ENCODE measurements around the gene CYP3A5. TPM values are rescaled to one million over a fixed set of nuclear protein-coding genes. Genes with fewer than 3 reads are reported as not detected.
"Not testable (repeated sequence)": the region's sequence is repeated elsewhere in the genome, so short reads cannot be mapped to it uniquely, and the experiment has no call there.

The CYP3A5 gene
- total and polyA plus RNA-seq, 12 donors = 0.03 TPM; not detected in 11

- H3K36me3 ChIP-seq = peaks cover 0 to 11% (median 0%) of the 10 kb centered on the region in 9 donors
- H3K27me3 ChIP-seq = no peaks in the 10 kb centered on the region
- no peak for DNase-seq
- no peak for ATAC-seq
- no peak for TF ChIP-seq CTCF (IDR thresholded peaks at IDR 0.05)
- H3K9me3 ChIP-seq = no peaks in the 10 kb centered on the region
- H3K27ac ChIP-seq = no peak overlapping the region
- no peak overlapping the region for H3K4me3 ChIP-seq
- intact Hi-C loops (cut with DNase I) = loop anchor here in 1 of 10 donors (10.0 kb wide), 1 partner anchor 58 kb away; no protein-coding TSS in a partner anchor
- WGBS, 2 donors = 69 to 77% methylated on average over 2 of the region's 2 CpGs
- peaks cover 0 to 7% (median 0%) of the 10 kb centered on the region in 9 donors for H3K4me1 ChIP-seq
These were observed 12.6 kb downstream of the CYP3A5 start for GRCh38 chr7:99667179-99667578.

GRCh38 chr7:99666013-99666395, 13.8 kb downstream of the CYP3A5 start:
- ATAC-seq (no peak), DNase-seq (no peak)
- 85 to 94% methylated on average over 1 of the region's 1 CpG for whole genome bisulfite sequencing, 2 donors
- TF ChIP-seq CTCF (IDR thresholded peaks at IDR 0.05) = no peak
- H3K4me1 ChIP-seq = peaks cover 0 to 7% (median 0%) of the 10 kb centered on the region in 9 donors
- H3K36me3 ChIP-seq = peaks cover 0 to 17% (median 0%) of the 10 kb centered on the region in 9 donors
- no peaks in the 10 kb centered on the region for H3K9me3 ChIP-seq
- intact Hi-C loops (cut with DNase I) = loop anchor here in 1 of 10 donors (10.0 kb wide), 1 partner anchor 59 kb away; no protein-coding TSS in a partner anchor
- H3K27me3 ChIP-seq = no peaks in the 10 kb centered on the region
- H3K4me3 ChIP-seq = no peak overlapping the region
- no peak overlapping the region for H3K27ac ChIP-seq

DNA sequence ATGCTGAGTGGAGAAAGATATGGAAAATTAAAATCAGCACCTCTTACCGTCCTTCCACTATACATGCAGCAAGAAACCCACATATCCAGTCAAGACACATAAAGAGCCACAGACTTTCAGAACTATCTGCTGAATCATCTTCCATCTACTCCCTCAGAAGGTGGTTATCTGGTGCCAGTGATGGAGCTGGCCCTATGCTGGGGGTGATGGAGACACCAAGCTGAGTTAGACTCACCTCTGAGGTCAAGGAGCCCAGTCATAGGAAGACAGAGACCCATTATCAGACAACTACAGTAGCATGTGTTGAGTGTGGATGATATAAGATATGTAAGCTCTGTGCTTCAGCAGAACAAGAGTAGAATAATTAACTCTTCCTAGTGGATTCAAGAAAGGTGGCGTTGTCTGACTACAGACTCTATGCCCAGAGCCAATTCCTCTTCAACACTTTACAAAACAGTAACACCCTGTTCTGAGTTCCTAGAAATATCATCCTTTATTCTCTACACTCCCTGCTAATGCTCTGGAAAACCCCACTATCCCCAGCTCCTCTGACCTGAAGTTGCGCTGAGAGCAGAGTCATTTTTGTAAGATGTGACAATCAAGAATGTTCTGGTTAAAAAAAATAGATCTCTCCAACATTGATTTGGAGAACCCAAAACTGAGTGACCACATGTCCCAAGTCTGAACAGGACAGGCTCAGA, 14.3 kb downstream of the CYP3A5 start:
- Histone ChIP-seq H3K27ac (no peak overlapping the region), H3K27me3 (no peaks in the 10 kb centered on the region), H3K4me3 (no peak overlapping the region), H3K4me1 (peaks cover 0 to 7% (median 0%) of the 10 kb centered on the region in 9 donors), H3K9me3 (no peaks in the 10 kb centered on the region), H3K36me3 (peaks cover 0 to 19% (median 0%) of the 10 kb centered on the region in 9 donors)
- ATAC-seq (no peak), DNase-seq (no peak)
- no peak for TF ChIP-seq CTCF (IDR thresholded peaks at IDR 0.05)
- whole genome bisulfite sequencing, 2 donors = 94% methylated on average over 3 of the region's 3 CpGs
- intact Hi-C loops (cut with DNase I) = loop anchor here in 1 of 10 donors (10.0 kb wide), 1 partner anchor 59 kb away; no protein-coding TSS in a partner anchor

DNA sequence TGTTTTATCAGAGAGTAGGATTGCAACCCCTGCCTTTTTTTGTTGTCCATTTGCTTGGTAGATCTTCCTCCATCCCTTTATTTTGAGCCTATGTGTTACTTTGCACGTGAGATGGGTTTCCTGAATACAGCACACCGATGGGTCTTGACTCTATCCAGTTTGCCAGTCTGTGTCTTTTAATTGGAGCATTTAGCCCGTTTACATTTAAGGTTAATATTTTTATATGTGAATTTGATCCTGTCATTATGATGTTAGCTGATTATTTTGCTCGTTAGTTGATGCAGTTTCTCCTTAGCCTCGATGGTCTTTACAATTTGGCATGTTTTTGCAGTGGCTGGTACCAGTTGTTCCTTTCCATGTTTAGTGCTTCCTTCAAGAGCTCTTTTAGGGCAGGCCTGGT, 21.9 kb downstream of the CYP3A5 start:
- Histone ChIP-seq H3K9me3 (peaks cover 0 to 24% (median 0%) of the 10 kb centered on the region in 11 donors), H3K36me3 (peaks cover 0 to 11% (median 0%) of the 10 kb centered on the region in 9 donors)
- DNase-seq; intact Hi-C loops (cut with DNase I); H3K4me3 ChIP-seq; H3K27me3 ChIP-seq; ATAC-seq; H3K4me1 ChIP-seq; H3K27ac ChIP-seq: not testable (repeated sequence)
- 96% methylated on average over 5 of the region's 5 CpGs for whole genome bisulfite sequencing, 2 donors

- ATAC-seq; H3K27me3 ChIP-seq; DNase-seq; H3K4me3 ChIP-seq; H3K27ac ChIP-seq; H3K4me1 ChIP-seq; H3K36me3 ChIP-seq; intact Hi-C loops (cut with DNase I): not testable (repeated sequence)
- H3K9me3 ChIP-seq = peaks cover 0 to 21% (median 0%) of the 10 kb centered on the region in 11 donors
- WGBS, 2 donors = 88 to 94% methylated on average over 1 of the region's 3 CpGs
These were observed 25.2 kb downstream of the CYP3A5 start for GRCh38 chr7:99654626-99655025.
